GM18507 (cell line): ENCODE results near the gene KDM4F.
"Not testable (repeated sequence)": the region's sequence is repeated elsewhere in the genome, so short reads cannot be mapped to it uniquely, and the experiment has no call there.

Experiments used
- DNase-seq: peaks from one replicate; pipeline ENCODE4 v3.0.0; 2011; ENCODE audit warnings: low read depth; ENCODE audit not compliant: insufficient read length; ENCODE audit errors: extremely low spot score
- FAIRE-seq: peaks from 2 replicates; lab custom pipeline; 2011; peaks lifted over from hg19 to GRCh38; lab: Jason Lieb, UNC

Gene KDM4F

GRCh38 chr11:95049122-95049521, at the start of gene KDM4F:
Gene KDM4F (plus strand): TSS chr11:95049422.
- not testable (repeated sequence) for FAIRE-seq, DNase-seq

- no peak for DNase-seq
Measured at GRCh38 chr11:95003716-95004115, 45.5 kb upstream of the KDM4F start.

GRCh38 chr11:95005642-95006041, 43.6 kb upstream of the KDM4F start:
- FAIRE-seq (no peak), DNase-seq (no peak)

More at GRCh38 chr11:95003716-95004115, 45.5 kb upstream of the KDM4F start:
- no peak for FAIRE-seq

- no peak for DNase-seq
- no peak for FAIRE-seq
Measured at GRCh38 chr11:95011376-95011775, 37.8 kb upstream of the KDM4F start.

GRCh38 chr11:95014184-95014821, 34.9 kb upstream of the KDM4F start:
- no peak for DNase-seq

GRCh38 chr11:95016139-95016538, 33.1 kb upstream of the KDM4F start:
- FAIRE-seq, result no peak
- DNase-seq, result no peak

More at GRCh38 chr11:95014184-95014821, 34.9 kb upstream of the KDM4F start:
- FAIRE-seq, result no peak

GRCh38 chr11:95021468-95021867, 27.8 kb upstream of the KDM4F start:
- not testable (repeated sequence) for DNase-seq, FAIRE-seq

GRCh38 chr11:95024958-95025357, 24.3 kb upstream of the KDM4F start, which contains the start of gene KDM4E:
Gene KDM4E (plus strand): TSS chr11:95025258. CDS start chr11:95025558, 300 bp downstream.
- no peak for DNase-seq
- FAIRE-seq, result no peak

GRCh38 chr11:95025594-95025993, 23.6 kb upstream of the KDM4F start:
- not testable (repeated sequence) for FAIRE-seq, DNase-seq

- no peak for FAIRE-seq
Measured at GRCh38 chr11:95028357-95028756, 20.9 kb upstream of the KDM4F start.

GRCh38 chr11:95033051-95033450, 16.2 kb upstream of the KDM4F start:
- no peak for DNase-seq
- FAIRE-seq, result no peak

More at GRCh38 chr11:95028357-95028756, 20.9 kb upstream of the KDM4F start:
- no peak for DNase-seq

GRCh38 chr11:95035316-95035715, 13.9 kb upstream of the KDM4F start:
- no peak for FAIRE-seq
- DNase-seq, result no peak

- FAIRE-seq, DNase-seq: not testable (repeated sequence)
Measured at GRCh38 chr11:95037356-95038035, 11.7 kb upstream of the KDM4F start.

GRCh38 chr11:95042239-95042638, 7.0 kb upstream of the KDM4F start:
- no peak for DNase-seq
- no peak for FAIRE-seq

- no peak for DNase-seq
- FAIRE-seq, result no peak
Measured at GRCh38 chr11:95042906-95043305, 6.3 kb upstream of the KDM4F start.

- FAIRE-seq (no peak), DNase-seq (no peak)
Measured at GRCh38 chr11:95044010-95044409, 5.2 kb upstream of the KDM4F start.

- no peak for DNase-seq
- FAIRE-seq, result no peak
Measured at GRCh38 chr11:95045812-95046211, 3.4 kb upstream of the KDM4F start.

GRCh38 chr11:95050595-95051202, 1.5 kb downstream of the KDM4F start:
- no peak for DNase-seq

GRCh38 chr11:95054356-95054755, 5.1 kb downstream of the KDM4F start:
- DNase-seq (no peak), FAIRE-seq (no peak)

More at GRCh38 chr11:95050595-95051202, 1.5 kb downstream of the KDM4F start:
- FAIRE-seq, result no peak

- DNase-seq, result peak; percentile 12
- FAIRE-seq, result peak; percentile 70
Measured at GRCh38 chr11:95055283-95055897, 6.2 kb downstream of the KDM4F start.
